Transverse colon (tissue), 4 donors: Measurements from ENCODE around the gene RGS6. TPM values are rescaled to one million over a fixed set of nuclear protein-coding genes. Genes with fewer than 3 reads are reported as not detected.

Experiments
- DNase-seq: peaks from one replicate; pipeline ENCODE4 v3.0.0-alpha.2; 2019
- H3K27ac ChIP-seq, 4 donors: fragments of 200-600 bp; sonication (generic); 2 replicates each; pipeline ENCODE4 v1.5.1; 2016 to 2018; ENCODE audit warnings: inconsistent platforms in 4 of 4
- H3K27me3 ChIP-seq: fragments of 200-600 bp; sonication (generic); 2 replicates; pipeline ENCODE4 v1.5.1; 2017; ENCODE audit warnings: inconsistent platforms
- H3K36me3 ChIP-seq, 4 donors: fragments of 200-600 bp; sonication (generic); 2 replicates each; pipeline ENCODE4 v1.5.1; 2017 to 2019; ENCODE audit warnings: inconsistent platforms in 4 of 4
- H3K4me1 ChIP-seq, 4 donors: fragments of 200-600 bp; sonication (generic); 2 replicates each; pipeline ENCODE4 v1.5.1; 2017 to 2020; ENCODE audit warnings: inconsistent platforms in 4 of 4
- H3K4me3 ChIP-seq, 4 donors: fragments of 200-600 bp; sonication (generic); 1 replicate in 1 of 4; 2 replicates in 3 of 4; pipeline versions ENCODE4 v1.5.1 to v1.6.1; 2017 to 2019; ENCODE audit warnings: inconsistent platforms in 4 of 4
- H3K9me3 ChIP-seq, 2 donors: fragments of 200-600 bp; sonication (generic); 2 replicates each; pipeline ENCODE4 v1.5.1; 2017 to 2019; ENCODE audit warnings: inconsistent platforms in 2 of 2
- EP300 ChIP-seq: sonication (generic); formaldehyde crosslinking; IDR thresholded peaks from one replicate; pipeline ENCODE4 v1.6.1; 2017; ENCODE audit warnings: antibody characterized with exemption, low read depth
- POLR2A ChIP-seq: fragments of 450-650 bp; IDR thresholded peaks from one replicate; pipeline ENCODE4 v1.6.1; 2016; ENCODE audit warnings: antibody characterized with exemption, mild to moderate bottlenecking, moderate library complexity
- POLR2AphosphoS5 ChIP-seq, 3 donors: sonication (generic); formaldehyde crosslinking; IDR thresholded peaks; one replicate each; pipeline ENCODE4 v1.6.1; 2016; ENCODE audit warnings: antibody characterized with exemption in 3 of 3
- WGBS, 2 donors: methylation state at CpG; one replicate each; pipeline ENCODE4 v1.1.5; 2018; ENCODE audit warnings: low coverage in 1 of 2; 5-methylcytosine and 5-hydroxymethylcytosine counted together
- in situ Hi-C, 4 donors: fragments of 200-750 bp; cut with MboI; loops; one replicate each; pipeline versions ENCODE4 v1.15.0 to v1.15.1; 2017; ENCODE audit warnings: low sequenced_read_pairs in 3 of 4, low pct_ligation_motif_present in 1 of 4, low pct_unique_long_range_greater_than_20kb in 1 of 4
- intact Hi-C: fragments of 100-400 bp; cut with DNase I; formaldehyde crosslinking; loops from one replicate; pipeline ENCODE4 v1.15.1; 2023; ENCODE audit warnings: low total_unique reads
- total RNA-seq, 4 donors: library from RNA; depleted of rRNA; stranded (reverse); fragments of >200 nt; gene quantifications; one replicate each; pipeline ENCODE4 v1.1.0, GENCODE V29; 2016
- TF ChIP-seq, protein P1 (sequence below), 5 experiments: fragments of 200-600 bp in 3 of 5; fragments of 450-650 bp in 2 of 5; sonication (generic) in 3 of 5; IDR thresholded peaks; 1 replicate in 2 of 5; 2 replicates in 3 of 5; pipeline ENCODE4 v1.5.1; 2016 to 2017; ENCODE audit warnings: antibody characterized with exemption in 5 of 5, inconsistent platforms in 3 of 5, mild to moderate bottlenecking in 2 of 5, moderate library complexity in 1 of 5

Gene RGS6
- total RNA-seq, 4 donors from 2014 or later = 0.41 to 0.48 TPM; not detected in 2

DNA sequence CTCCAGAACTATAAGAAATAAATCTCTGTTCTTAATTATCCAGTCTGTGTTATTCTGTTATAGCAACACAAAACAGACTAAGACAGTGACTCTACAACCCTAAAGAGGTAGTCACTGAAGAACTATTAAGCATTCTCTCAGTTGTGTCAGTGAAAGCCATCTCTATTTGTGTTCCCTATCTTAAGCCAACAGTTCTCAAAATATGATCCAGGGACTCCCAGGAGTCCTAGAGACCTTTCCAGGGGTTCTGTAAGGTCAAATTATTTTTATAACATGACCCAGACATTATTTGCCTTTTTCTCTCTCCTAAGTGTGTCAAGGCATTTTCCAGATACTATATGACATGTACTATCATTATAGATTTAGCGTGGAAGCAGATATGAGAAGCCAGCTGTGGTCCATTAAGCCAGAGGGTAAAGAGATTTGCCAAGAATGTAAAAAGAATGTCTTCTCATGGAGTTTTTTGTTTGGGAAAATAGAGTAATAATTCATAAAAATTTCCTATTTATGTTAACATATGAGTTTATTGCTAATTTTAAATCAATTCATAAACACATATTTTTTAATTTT is 315.8 kb downstream of the RGS6 start:
- Histone ChIP-seq H3K27ac (no peak overlapping the region), H3K4me1 (no peaks in the 10 kb centered on the region), H3K36me3 (no peaks in the 10 kb centered on the region), H3K4me3 (no peak overlapping the region), H3K9me3 (no peaks in the 10 kb centered on the region), H3K27me3 (no peaks in the 10 kb centered on the region)
- intact Hi-C loops = no loop called here
- WGBS, 2 donors = 67 to 81% methylated on average over 1 of the region's 1 CpG
- DNase-seq = no peak
- in situ Hi-C loops = no loop called here
- no peak for TF ChIP-seq EP300
- TF ChIP-seq, protein P1, sequence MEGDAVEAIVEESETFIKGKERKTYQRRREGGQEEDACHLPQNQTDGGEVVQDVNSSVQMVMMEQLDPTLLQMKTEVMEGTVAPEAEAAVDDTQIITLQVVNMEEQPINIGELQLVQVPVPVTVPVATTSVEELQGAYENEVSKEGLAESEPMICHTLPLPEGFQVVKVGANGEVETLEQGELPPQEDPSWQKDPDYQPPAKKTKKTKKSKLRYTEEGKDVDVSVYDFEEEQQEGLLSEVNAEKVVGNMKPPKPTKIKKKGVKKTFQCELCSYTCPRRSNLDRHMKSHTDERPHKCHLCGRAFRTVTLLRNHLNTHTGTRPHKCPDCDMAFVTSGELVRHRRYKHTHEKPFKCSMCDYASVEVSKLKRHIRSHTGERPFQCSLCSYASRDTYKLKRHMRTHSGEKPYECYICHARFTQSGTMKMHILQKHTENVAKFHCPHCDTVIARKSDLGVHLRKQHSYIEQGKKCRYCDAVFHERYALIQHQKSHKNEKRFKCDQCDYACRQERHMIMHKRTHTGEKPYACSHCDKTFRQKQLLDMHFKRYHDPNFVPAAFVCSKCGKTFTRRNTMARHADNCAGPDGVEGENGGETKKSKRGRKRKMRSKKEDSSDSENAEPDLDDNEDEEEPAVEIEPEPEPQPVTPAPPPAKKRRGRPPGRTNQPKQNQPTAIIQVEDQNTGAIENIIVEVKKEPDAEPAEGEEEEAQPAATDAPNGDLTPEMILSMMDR (IDR thresholded peaks at IDR 0.05) = no peak
- no peak for TF ChIP-seq POLR2A
- TF ChIP-seq POLR2AphosphoS5 (IDR thresholded peaks at IDR 0.05) = no peak

DNA sequence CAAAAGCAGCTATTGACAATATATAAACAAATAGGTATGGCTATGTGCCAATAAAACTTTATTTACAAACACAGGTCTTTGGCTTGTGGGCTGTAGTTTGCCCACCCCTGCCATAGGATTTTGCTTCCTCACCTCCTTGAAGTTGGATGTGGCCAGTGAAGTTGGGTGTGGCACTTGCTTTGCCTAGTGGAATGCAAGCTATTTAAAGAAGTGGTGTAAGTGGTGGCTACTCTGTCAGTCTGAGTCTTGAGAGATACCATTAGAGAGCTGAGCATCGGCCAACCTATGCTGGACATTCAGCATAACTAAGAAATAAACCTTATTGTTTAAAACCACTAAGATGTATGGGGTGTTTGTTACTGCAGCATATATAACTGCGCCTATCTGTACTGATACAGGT is 321.3 kb downstream of the RGS6 start:
- Histone ChIP-seq H3K4me1 (no peaks in the 10 kb centered on the region), H3K27ac (no peak overlapping the region), H3K36me3 (no peaks in the 10 kb centered on the region), H3K4me3 (no peak overlapping the region), H3K9me3 (peaks cover 0 to 4% of the 10 kb centered on the region in 2 donors), H3K27me3 (no peaks in the 10 kb centered on the region)
- in situ Hi-C loops = no loop called here
- no peak for DNase-seq
- WGBS, 2 donors = 91 to 93% methylated on average over 2 of the region's 2 CpGs
- TF ChIP-seq POLR2AphosphoS5 (IDR thresholded peaks at IDR 0.05) (no peak), EP300 (no peak), POLR2A (no peak)
- TF ChIP-seq, protein P1 (IDR thresholded peaks at IDR 0.05) = no peak
- intact Hi-C loops = no loop called here

DNA sequence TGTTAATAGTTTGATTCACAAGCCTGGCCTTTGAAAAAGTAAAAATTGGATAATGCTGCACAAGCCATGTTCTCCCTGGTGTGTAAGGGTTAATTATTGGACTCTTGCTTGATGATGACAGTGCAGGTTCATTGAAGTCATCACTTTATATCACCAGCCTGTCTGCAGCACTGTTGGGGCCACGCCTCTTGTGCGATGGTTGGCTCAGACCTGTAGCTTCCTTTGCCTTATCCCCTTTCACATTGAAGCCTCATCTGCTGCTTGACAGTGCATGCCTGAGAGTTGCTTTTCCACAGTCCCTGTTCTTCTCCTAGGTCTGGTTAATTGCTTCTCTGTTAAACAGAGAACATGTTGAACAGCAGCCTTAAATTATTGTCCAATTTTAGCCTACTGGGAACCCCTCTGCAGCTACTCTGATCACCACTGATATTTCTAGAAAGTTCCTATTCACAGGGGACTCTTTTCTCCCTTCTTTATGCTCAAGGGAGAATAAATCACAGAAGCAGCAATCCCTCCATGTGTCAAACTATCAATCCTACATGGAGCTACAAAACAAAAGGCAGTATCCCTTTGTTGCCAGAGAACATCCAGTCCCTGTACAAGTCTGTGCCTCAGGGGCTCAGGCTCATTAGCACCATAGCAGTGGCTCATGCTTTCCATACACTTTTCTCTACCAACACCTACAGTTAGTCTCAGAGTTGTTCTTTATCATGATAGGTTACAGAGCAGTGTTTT is 322.1 kb downstream of the RGS6 start:
- in situ Hi-C loops = no loop called here
- Histone ChIP-seq H3K4me3 (no peak overlapping the region), H3K9me3 (peaks cover 0 to 4% of the 10 kb centered on the region in 2 donors), H3K36me3 (no peaks in the 10 kb centered on the region), H3K27ac (no peak overlapping the region), H3K4me1 (no peaks in the 10 kb centered on the region), H3K27me3 (no peaks in the 10 kb centered on the region)
- no peak for DNase-seq
- TF ChIP-seq POLR2AphosphoS5 (IDR thresholded peaks at IDR 0.05) (no peak), POLR2A (no peak), EP300 (no peak)
- TF ChIP-seq, protein P1 (IDR thresholded peaks at IDR 0.05) = no peak
- intact Hi-C loops = no loop called here
- WGBS, 2 donors = 57 to 70% methylated on average over 2 of the region's 2 CpGs

DNA sequence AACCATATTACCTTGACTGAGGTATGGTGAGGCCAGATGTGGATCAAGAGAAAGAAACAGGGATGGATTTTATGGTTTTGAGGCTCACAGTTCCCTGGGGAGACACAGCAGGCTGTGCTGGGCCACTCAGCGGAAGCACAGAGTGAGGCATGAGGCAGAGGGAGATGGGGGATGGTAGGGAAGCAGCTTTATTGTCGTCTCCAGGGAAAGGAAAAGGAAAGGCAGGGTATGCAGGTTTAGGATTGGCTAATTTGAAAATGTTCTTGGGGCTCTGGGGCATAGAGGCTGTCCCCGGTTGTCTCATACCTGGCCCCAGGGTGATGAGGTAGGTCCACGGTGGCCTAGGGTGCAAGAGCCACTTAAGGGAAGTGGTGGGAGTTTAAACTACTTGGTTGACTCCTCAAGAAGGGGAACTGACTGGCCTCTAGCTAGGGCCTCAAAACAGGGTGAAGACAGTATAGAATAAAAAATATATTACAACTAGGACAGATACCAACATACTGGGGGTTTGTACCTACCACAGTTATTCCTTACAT is 322.8 kb downstream of the RGS6 start:
- H3K4me1 ChIP-seq = no peaks in the 10 kb centered on the region
- no peak overlapping the region for H3K27ac ChIP-seq
- no peaks in the 10 kb centered on the region for H3K36me3 ChIP-seq
- WGBS, 2 donors = 81 to 100% methylated on average over 1 to 4 of the region's 4 CpGs
- no peak overlapping the region for H3K4me3 ChIP-seq
- no peak for DNase-seq
- no peaks in the 10 kb centered on the region for H3K27me3 ChIP-seq
- no peak for TF ChIP-seq EP300
- TF ChIP-seq POLR2A = no peak
- TF ChIP-seq POLR2AphosphoS5 (IDR thresholded peaks at IDR 0.05) = no peak
- in situ Hi-C loops (no loop called here), intact Hi-C loops (no loop called here)
- H3K9me3 ChIP-seq = peaks cover 0 to 4% of the 10 kb centered on the region in 2 donors
